ENCODE data around the gene BMF.

Gene BMF

DNA sequence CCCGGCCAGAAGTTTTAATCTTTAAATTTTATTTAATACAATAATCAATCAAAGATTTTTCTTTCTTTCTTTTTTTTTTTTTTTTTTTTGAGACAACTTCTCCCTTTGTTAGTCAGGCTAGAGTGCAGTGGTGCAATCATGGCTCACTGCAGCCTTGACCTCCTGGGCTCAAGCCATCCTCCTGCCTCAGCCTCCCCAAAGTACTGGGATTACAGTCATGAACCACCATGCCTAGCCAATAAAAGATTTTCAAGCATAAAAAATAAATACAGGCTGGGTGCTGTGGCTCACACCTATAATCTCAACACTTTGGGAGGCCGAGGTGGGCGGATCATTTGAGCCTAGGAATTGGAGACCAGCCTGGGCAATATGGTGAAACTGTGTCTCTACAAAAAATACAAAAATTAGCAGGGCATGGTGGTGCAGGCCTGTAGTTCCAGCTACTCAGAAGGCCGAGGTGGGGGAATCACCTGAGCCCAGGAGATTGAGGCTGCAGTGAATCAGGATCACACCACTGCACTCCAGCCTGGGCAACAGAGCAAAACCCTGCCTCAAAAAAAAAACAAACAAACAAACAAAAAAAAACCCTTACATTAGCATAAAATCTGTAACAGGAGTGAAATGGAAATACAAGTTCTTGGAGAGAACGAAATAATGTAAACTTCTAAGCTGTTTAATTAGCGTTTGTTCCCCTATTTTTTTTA, 40.6 kb downstream of the BMF start:
- no peak overlapping the region for H3K9ac ChIP-seq (ENCODE audit: low read length in 5 of 5)
- no peak overlapping the region for H3K27ac ChIP-seq (ENCODE audit: low read depth, low read length)
- H3K36me3 ChIP-seq (ENCODE audit: control insufficient read depth in 5 of 5, insufficient read depth in 5 of 5, low read length in 5 of 5), result peaks cover 0 to 5% (median 0%) of the 10 kb centered on the region in 5 donors
- H3K9me3 ChIP-seq (ENCODE audit: control insufficient read depth in 5 of 5, low read length in 5 of 5), result no peaks in the 10 kb centered on the region
- H3K4me3 ChIP-seq (ENCODE audit: low read depth in 1 of 5, low read length in 5 of 5), result no peak overlapping the region
- H3K4me1 ChIP-seq (ENCODE audit: control insufficient read depth in 5 of 5, insufficient read depth in 5 of 5, low read length in 5 of 5), result peaks cover 0 to 34% (median 23%) of the 10 kb centered on the region in 5 donors
- H3K27me3 ChIP-seq (ENCODE audit: control insufficient read depth in 5 of 5, insufficient read depth in 4 of 5, low read length in 5 of 5), result no peaks in the 10 kb centered on the region

DNA sequence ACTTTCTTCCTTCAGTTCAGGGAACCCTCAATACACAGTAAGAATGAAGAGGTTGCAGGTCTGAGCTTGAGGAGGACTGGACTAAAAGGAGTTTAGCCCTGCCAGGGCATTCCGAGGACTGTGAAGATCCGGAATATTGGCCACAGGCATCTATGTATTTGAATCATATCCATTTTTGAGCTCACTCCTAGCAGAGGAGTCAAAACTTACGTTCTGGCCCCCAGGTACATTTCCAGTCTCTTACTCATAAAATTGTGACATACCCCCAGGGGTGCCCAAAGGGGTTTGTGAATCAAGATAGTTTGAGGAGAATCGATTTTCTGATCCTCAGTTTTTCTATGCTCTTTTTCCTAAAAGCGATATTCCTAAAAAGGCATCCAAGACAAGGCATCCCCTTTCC, 42.1 kb downstream of the BMF start:
- Histone ChIP-seq H3K27me3 (ENCODE audit: control insufficient read depth in 5 of 5, insufficient read depth in 4 of 5, low read length in 5 of 5) (no peaks in the 10 kb centered on the region), H3K9me3 (ENCODE audit: control insufficient read depth in 5 of 5, low read length in 5 of 5) (no peaks in the 10 kb centered on the region), H3K9ac (ENCODE audit: low read length in 5 of 5) (no peak overlapping the region), H3K27ac (ENCODE audit: low read depth, low read length) (no peak overlapping the region), H3K36me3 (ENCODE audit: control insufficient read depth in 5 of 5, insufficient read depth in 5 of 5, low read length in 5 of 5) (peaks cover 0 to 5% (median 0%) of the 10 kb centered on the region in 5 donors), H3K4me1 (ENCODE audit: control insufficient read depth in 5 of 5, insufficient read depth in 5 of 5, low read length in 5 of 5) (peaks cover 0 to 28% (median 19%) of the 10 kb centered on the region in 5 donors), H3K4me3 (ENCODE audit: low read depth in 1 of 5, low read length in 5 of 5) (no peak overlapping the region)

DNA sequence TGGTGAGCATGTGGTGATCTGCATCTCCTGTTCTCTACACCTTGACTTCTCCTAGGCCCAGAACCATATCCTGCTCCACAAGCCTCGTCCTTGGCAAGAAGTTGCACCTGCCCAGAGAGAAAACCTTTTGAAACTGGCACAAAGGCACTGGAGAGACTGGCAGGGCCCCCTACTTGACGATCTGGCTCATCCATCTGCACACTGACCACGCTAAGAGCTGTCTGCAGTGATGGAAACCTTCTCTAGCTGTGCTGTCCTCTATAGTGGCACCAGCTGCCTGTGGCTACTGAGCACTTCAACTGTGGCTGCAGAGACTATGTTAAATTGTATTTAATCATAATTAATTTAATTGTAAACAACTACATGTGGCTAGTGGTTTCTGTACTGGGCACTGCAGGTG, 43.5 kb downstream of the BMF start:
- Histone ChIP-seq H3K36me3 (ENCODE audit: control insufficient read depth in 5 of 5, insufficient read depth in 5 of 5, low read length in 5 of 5) (peaks cover 0 to 5% (median 0%) of the 10 kb centered on the region in 5 donors), H3K9ac (ENCODE audit: low read length in 5 of 5) (no peak overlapping the region), H3K27ac (ENCODE audit: low read depth, low read length) (no peak overlapping the region), H3K4me1 (ENCODE audit: control insufficient read depth in 5 of 5, insufficient read depth in 5 of 5, low read length in 5 of 5) (peaks cover 0 to 26% (median 19%) of the 10 kb centered on the region in 5 donors), H3K4me3 (ENCODE audit: low read depth in 1 of 5, low read length in 5 of 5) (no peak overlapping the region), H3K9me3 (ENCODE audit: control insufficient read depth in 5 of 5, low read length in 5 of 5) (no peaks in the 10 kb centered on the region), H3K27me3 (ENCODE audit: control insufficient read depth in 5 of 5, insufficient read depth in 4 of 5, low read length in 5 of 5) (no peaks in the 10 kb centered on the region)

DNA sequence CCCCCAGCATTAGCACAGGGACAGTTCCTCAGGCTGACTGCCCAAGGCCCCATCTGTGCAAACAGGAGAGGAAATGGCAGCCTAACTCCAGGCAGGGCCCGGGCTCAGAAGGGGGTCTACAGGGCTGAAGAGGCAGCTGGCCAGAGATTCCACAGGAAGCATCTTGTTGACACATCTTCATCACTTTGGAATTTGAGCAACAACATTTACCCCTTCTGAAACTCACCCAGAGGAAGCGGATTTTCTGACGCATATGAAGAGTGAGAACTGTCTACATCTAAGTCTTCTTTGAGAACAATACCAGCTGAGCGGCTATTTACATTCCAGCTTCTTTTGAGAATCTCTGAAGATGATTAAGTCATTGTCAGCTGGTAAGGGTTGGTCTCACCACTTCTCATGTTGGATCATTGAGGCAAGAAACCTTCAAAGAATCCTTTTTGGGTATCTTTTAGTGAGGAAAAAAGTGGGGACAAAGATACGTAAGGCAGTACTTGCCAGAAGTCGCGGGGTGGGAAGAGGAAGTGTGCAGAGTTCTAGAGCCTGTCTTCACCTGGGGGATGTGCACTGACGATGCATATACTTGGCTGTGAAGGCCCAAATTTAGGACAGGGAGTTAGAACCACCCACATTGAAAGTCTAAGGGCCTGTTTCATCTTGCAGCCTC, 44.3 kb downstream of the BMF start:
- Histone ChIP-seq H3K4me3 (ENCODE audit: low read depth in 1 of 5, low read length in 5 of 5) (no peak overlapping the region), H3K27me3 (ENCODE audit: control insufficient read depth in 5 of 5, insufficient read depth in 4 of 5, low read length in 5 of 5) (no peaks in the 10 kb centered on the region), H3K27ac (ENCODE audit: low read depth, low read length) (no peak overlapping the region), H3K9ac (ENCODE audit: low read length in 5 of 5) (no peak overlapping the region), H3K9me3 (ENCODE audit: control insufficient read depth in 5 of 5, low read length in 5 of 5) (no peaks in the 10 kb centered on the region), H3K4me1 (ENCODE audit: control insufficient read depth in 5 of 5, insufficient read depth in 5 of 5, low read length in 5 of 5) (peaks cover 0 to 18% (median 11%) of the 10 kb centered on the region in 5 donors), H3K36me3 (ENCODE audit: control insufficient read depth in 5 of 5, insufficient read depth in 5 of 5, low read length in 5 of 5) (peaks cover 0 to 5% (median 0%) of the 10 kb centered on the region in 5 donors)

DNA sequence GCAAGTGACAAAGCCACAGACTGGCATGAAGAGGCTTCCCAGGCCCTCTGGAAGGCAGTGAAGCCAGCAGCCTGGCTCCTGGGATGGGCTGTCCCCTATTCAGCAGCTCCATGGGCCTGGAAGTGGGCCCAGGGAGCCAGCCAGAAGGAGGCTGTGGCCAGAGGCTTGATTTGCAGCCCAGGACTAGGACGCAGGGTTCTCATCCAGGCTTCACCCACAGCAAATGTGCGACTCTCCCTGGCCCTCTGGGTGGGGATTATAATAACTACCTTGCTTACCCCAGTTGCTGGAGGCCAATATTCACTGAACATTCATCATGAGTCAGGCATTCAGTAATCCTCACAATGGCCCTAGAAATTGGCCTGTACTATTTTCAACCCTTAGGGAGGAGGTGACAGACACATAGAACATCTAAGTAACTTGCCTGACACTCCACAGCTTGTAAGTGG, 45.1 kb downstream of the BMF start:
- no peak overlapping the region for H3K27ac ChIP-seq (ENCODE audit: low read depth, low read length)
- peaks cover 0 to 5% (median 0%) of the 10 kb centered on the region in 5 donors for H3K36me3 ChIP-seq (ENCODE audit: control insufficient read depth in 5 of 5, insufficient read depth in 5 of 5, low read length in 5 of 5)
- H3K4me3 ChIP-seq (ENCODE audit: low read depth in 1 of 5, low read length in 5 of 5), result no peak overlapping the region
- peaks cover 0 to 13% (median 5%) of the 10 kb centered on the region in 5 donors for H3K4me1 ChIP-seq (ENCODE audit: control insufficient read depth in 5 of 5, insufficient read depth in 5 of 5, low read length in 5 of 5)
- no peaks in the 10 kb centered on the region for H3K27me3 ChIP-seq (ENCODE audit: control insufficient read depth in 5 of 5, insufficient read depth in 4 of 5, low read length in 5 of 5)
- no peaks in the 10 kb centered on the region for H3K9me3 ChIP-seq (ENCODE audit: control insufficient read depth in 5 of 5, low read length in 5 of 5)
- no peak overlapping the region for H3K9ac ChIP-seq (ENCODE audit: low read length in 5 of 5)

DNA sequence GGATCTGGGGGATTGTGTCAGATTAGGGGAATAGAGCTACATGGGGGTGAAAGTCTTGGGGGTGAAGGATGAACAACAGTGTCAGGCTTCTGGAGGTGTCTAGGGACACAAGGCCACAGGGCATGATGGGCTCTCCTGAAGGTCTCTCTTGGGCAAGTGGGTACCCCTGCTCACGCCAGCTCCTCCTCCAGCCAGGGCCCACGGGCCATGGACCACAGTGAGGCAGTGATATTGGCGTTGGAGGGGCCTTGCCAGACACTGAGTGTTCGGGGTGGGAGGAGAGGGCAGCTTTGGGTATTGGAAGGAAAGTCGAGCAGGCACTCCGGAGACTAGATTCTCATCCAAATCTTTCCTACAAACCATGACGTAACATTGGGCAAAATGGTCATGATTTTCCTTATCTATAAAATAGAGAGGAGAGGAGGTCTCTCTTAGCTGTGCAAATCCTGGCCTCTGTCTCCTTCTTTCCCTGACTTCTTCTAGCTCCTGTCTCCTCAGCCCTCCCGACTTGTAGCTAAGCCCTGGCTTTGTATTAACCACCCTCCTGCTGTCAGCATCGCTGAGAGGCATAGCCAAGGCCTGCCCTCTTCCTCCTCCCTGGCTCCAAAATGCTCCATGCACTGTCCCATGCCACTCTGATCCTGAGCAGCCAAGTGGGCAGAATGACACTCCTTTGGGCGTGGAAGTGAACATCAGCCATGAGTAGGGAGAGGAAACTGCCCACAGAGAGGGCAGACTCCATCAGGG, 45.7 kb downstream of the BMF start:
- H3K9ac ChIP-seq (ENCODE audit: low read length in 5 of 5), result no peak overlapping the region
- H3K27me3 ChIP-seq (ENCODE audit: control insufficient read depth in 5 of 5, insufficient read depth in 4 of 5, low read length in 5 of 5), result no peaks in the 10 kb centered on the region
- H3K9me3 ChIP-seq (ENCODE audit: control insufficient read depth in 5 of 5, low read length in 5 of 5), result no peaks in the 10 kb centered on the region
- peaks cover 0 to 8% (median 5%) of the 10 kb centered on the region in 5 donors for H3K4me1 ChIP-seq (ENCODE audit: control insufficient read depth in 5 of 5, insufficient read depth in 5 of 5, low read length in 5 of 5)
- H3K36me3 ChIP-seq (ENCODE audit: control insufficient read depth in 5 of 5, insufficient read depth in 5 of 5, low read length in 5 of 5), result peaks cover 0 to 5% (median 0%) of the 10 kb centered on the region in 5 donors
- no peak overlapping the region for H3K4me3 ChIP-seq (ENCODE audit: low read depth in 1 of 5, low read length in 5 of 5)
- H3K27ac ChIP-seq (ENCODE audit: low read depth, low read length), result no peak overlapping the region

DNA sequence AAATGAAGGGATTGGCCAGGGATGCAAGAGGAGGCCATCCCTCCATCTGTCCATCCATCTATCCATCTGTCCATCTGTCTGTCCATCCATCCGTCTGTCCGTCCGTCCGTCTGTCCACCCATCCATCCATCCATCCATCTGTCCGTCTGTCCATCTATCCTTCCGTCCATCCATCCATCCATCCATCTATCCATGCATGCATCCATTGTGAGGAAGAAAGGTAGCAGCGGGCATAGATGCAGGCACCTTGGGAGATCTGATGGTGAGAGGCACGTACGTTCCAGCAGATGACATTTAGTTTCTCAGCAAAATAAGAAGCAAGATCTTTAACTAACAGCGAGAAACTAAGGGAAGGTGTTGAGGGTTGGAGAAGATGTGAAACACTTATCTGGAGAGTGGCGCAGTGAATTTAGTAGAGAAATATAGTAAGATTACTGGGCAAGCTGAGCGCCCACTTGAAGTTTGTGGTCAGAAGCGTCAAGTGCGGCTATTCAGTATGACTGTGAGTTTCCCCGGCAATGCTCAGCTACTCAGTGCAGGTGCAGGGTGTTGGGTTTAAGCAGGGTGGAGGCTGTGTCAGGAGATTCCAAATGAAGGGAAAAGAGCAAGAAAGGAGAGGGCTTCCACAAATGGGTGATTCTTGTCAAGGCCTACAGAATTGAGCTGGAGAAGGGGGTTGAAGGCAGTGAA, 47.3 kb downstream of the BMF start:
- no peaks in the 10 kb centered on the region for H3K9me3 ChIP-seq (ENCODE audit: control insufficient read depth in 5 of 5, low read length in 5 of 5)
- H3K4me1 ChIP-seq (ENCODE audit: control insufficient read depth in 5 of 5, insufficient read depth in 5 of 5, low read length in 5 of 5), result peaks cover 0 to 6% (median 5%) of the 10 kb centered on the region in 5 donors
- H3K9ac ChIP-seq (ENCODE audit: low read length in 5 of 5), result no peak overlapping the region
- no peak overlapping the region for H3K27ac ChIP-seq (ENCODE audit: low read depth, low read length)
- H3K36me3 ChIP-seq (ENCODE audit: control insufficient read depth in 5 of 5, insufficient read depth in 5 of 5, low read length in 5 of 5), result peaks cover 0 to 5% (median 0%) of the 10 kb centered on the region in 5 donors
- no peak overlapping the region for H3K4me3 ChIP-seq (ENCODE audit: low read depth in 1 of 5, low read length in 5 of 5)
- H3K27me3 ChIP-seq (ENCODE audit: control insufficient read depth in 5 of 5, insufficient read depth in 4 of 5, low read length in 5 of 5), result no peaks in the 10 kb centered on the region

DNA sequence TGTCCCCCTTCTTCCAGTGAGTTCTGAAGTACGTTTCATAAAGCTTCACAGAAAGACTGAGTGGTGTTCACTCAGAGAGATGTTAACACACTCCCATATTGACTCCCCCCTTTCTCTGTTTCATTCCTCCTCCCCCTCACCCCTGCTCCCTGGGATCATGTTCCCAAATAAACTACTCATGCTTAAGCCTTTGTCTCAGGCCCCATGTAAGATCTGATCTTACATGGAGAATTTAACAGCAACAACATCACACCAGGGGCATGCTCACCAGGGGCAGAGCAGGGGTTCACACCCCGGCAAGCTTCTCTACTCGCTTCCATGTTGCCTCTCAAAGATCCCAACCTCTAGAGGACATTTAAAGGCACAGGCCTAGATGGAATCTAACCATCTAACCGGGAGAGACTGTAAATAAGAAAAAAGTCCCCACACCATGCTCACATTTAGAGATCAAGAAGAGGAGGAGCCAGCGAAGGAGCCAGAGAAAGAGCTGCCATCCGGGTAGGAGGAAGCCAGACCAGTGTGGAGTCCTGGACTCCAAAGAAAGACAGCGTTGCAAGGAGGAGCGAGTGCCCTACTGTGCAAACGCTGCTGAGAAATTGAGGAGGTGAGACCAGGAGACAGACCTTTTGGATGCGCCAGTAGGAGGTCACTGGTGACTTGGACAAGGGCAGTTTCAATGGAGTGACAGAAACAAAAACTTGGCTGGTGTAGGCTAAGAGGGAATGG, 48.3 kb downstream of the BMF start:
- H3K4me1 ChIP-seq (ENCODE audit: control insufficient read depth in 5 of 5, insufficient read depth in 5 of 5, low read length in 5 of 5), result peaks cover 0 to 13% (median 8%) of the 10 kb centered on the region in 5 donors
- no peak overlapping the region for H3K9ac ChIP-seq (ENCODE audit: low read length in 5 of 5)
- H3K9me3 ChIP-seq (ENCODE audit: control insufficient read depth in 5 of 5, low read length in 5 of 5), result no peaks in the 10 kb centered on the region
- no peak overlapping the region for H3K4me3 ChIP-seq (ENCODE audit: low read depth in 1 of 5, low read length in 5 of 5)
- no peaks in the 10 kb centered on the region for H3K27me3 ChIP-seq (ENCODE audit: control insufficient read depth in 5 of 5, insufficient read depth in 4 of 5, low read length in 5 of 5)
- no peak overlapping the region for H3K27ac ChIP-seq (ENCODE audit: low read depth, low read length)
- H3K36me3 ChIP-seq (ENCODE audit: control insufficient read depth in 5 of 5, insufficient read depth in 5 of 5, low read length in 5 of 5), result peaks cover 0 to 4% (median 0%) of the 10 kb centered on the region in 5 donors

DNA sequence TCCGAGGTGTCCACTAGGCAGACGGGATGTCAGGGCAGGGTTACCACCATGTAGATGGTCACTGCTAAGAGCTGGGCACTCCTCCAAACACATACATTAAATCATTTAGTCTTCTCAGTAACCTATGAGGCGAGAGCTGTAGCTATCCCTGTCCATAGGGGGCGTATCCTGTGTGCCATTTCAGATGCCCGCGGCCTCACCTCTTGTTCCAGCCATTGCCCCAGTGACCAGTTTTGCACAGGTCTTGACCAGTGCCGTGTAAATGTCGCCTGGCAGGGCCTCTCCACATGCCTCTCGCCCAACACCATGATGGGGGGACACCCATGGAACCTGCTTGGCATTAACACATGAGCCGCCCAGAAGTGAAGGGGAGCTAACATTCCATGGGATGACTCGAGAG, 48.9 kb downstream of the BMF start:
- Histone ChIP-seq H3K27ac (ENCODE audit: low read depth, low read length) (no peak overlapping the region), H3K4me3 (ENCODE audit: low read depth in 1 of 5, low read length in 5 of 5) (no peak overlapping the region), H3K9me3 (ENCODE audit: control insufficient read depth in 5 of 5, low read length in 5 of 5) (no peaks in the 10 kb centered on the region), H3K36me3 (ENCODE audit: control insufficient read depth in 5 of 5, insufficient read depth in 5 of 5, low read length in 5 of 5) (no peaks in the 10 kb centered on the region), H3K9ac (ENCODE audit: low read length in 5 of 5) (no peak overlapping the region), H3K4me1 (ENCODE audit: control insufficient read depth in 5 of 5, insufficient read depth in 5 of 5, low read length in 5 of 5) (peaks cover 2 to 19% (median 14%) of the 10 kb centered on the region in 5 donors), H3K27me3 (ENCODE audit: control insufficient read depth in 5 of 5, insufficient read depth in 4 of 5, low read length in 5 of 5) (no peaks in the 10 kb centered on the region)
